ENCODE measurements around the gene ARRB2. TPM values are rescaled to one million over a fixed set of nuclear protein-coding genes. Genes with fewer than 3 reads are reported as not detected.
A peak's percentile ranks its signal among the peaks of the same experiment; 100 is the strongest.

ARRB2 gene
- total and polyA plus RNA-seq, 4 experiments from 2014 or later = 54.5 to 341 (median 198) TPM

DNA sequence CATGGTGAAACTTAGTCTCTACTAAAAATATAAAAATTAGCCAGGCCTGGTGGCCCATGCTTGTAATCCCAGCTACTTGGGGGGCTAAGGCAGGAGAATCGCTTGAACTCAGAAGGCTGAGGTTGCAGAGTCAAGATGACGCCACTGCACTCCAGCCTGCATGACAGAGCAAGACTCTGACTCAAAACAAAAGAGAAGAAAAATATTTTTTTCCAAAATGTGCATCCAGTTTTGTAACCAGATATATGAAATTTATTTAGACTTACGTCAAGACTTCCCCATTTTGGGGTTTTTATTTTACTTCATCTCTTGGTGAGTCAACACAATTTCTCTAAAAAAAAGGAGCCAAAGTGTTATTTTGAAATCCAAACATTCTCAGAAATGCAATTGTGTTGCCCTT is 55.8 kb downstream of the ARRB2 start:
- Mint-ChIP-seq H3K36me3 (no peaks in the 10 kb centered on the region), H3K4me1 (peaks cover 0 to 4% (median 2%) of the 10 kb centered on the region in 4 donors), H3K4me3 (no peak overlapping the region), H3K27ac (no peak overlapping the region), H3K9me3 (no peaks in the 10 kb centered on the region), H3K27me3 (peaks cover 5 to 6% of the 10 kb centered on the region in 2 donors)
- peaks cover under 1% of the 10 kb centered on the region for H3K4me1 ChIP-seq (ENCODE audit: insufficient read depth, low read length)
- H3K4me3 ChIP-seq (ENCODE audit: low read length in 2 of 2) = no peak overlapping the region
- intact Hi-C loops (cut with micrococcal nuclease) = no loop called here
- H3K27ac ChIP-seq (ENCODE audit: low read depth, low read length) = no peak overlapping the region
- ChIA-PET CTCF (ENCODE audit: partially characterized antibody) (no interaction called here), POLR2A (ENCODE audit: partially characterized antibody) (no interaction called here)
- H3K27me3 ChIP-seq (ENCODE audit: insufficient read depth, low read length) = no peaks in the 10 kb centered on the region
- no peaks in the 10 kb centered on the region for H3K9me3 ChIP-seq (ENCODE audit: control insufficient read depth in 1 of 2, low read length in 2 of 2)
- DNase-seq = no peak
- no peaks in the 10 kb centered on the region for H3K36me3 ChIP-seq (ENCODE audit: insufficient read depth, low read length)

DNA sequence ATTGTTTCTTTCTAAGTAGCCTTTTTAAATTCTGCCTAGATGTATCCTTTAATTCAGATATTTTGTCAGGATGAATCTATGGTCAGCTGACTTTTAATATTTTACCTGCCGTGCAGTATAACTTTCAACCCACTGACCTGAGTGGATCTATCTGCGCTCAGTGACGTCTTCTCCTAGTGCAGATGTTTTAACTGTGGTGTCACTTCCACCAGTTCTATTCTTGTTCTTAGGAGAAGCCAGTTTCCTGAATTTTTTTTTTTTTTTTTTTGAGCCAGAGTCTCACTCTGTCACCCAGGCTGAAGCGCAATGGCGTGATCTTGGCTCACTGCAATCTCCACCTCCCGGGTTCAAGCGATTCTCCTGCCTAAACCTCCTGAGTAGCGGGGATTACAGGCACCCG is 56.3 kb downstream of the ARRB2 start:
- intact Hi-C loops (cut with micrococcal nuclease) = no loop called here

DNA sequence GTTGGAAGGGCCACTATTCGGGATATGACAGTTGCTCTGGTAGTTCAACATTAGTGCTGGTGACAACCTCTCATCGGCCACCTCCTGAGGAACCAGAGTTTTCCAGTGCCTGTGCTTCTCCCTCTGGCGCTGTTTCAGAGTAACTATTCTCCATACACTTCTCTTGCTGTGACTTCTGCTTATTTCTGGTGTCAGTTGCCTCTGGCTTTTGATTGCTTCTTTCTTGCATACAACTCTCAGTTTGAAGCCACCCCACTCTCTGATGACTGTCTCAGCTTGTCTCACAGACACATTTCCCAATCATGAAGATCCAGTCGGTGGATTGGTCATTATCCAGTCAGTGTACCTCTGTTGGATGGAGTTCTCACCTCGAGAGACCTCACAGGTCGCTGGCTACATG is 57.9 kb downstream of the ARRB2 start:
- peak overlapping the region in 1 of 7 donors; percentile 28 for H3K27ac Mint-ChIP-seq
- Histone ChIP-seq H3K9me3 (ENCODE audit: control insufficient read depth in 1 of 2, low read length in 2 of 2) (no peaks in the 10 kb centered on the region), H3K4me1 (ENCODE audit: insufficient read depth, low read length) (peaks cover 7% of the 10 kb centered on the region), H3K27me3 (ENCODE audit: insufficient read depth, low read length) (no peaks in the 10 kb centered on the region), H3K4me3 (ENCODE audit: low read length in 2 of 2) (no peak overlapping the region), H3K27ac (ENCODE audit: low read depth, low read length) (no peak overlapping the region), H3K36me3 (ENCODE audit: insufficient read depth, low read length) (no peaks in the 10 kb centered on the region)
- H3K9me3 Mint-ChIP-seq = no peaks in the 10 kb centered on the region
- intact Hi-C loops (cut with micrococcal nuclease) = no loop called here
- peaks cover 7 to 11% (median 8%) of the 10 kb centered on the region in 4 donors for H3K4me1 Mint-ChIP-seq
- H3K36me3 Mint-ChIP-seq = no peaks in the 10 kb centered on the region
- CTCF ChIA-PET (ENCODE audit: partially characterized antibody) = no interaction called here
- peaks cover 2 to 6% of the 10 kb centered on the region in 2 donors for H3K27me3 Mint-ChIP-seq
- no peak for DNase-seq
- no peak overlapping the region for H3K4me3 Mint-ChIP-seq
- POLR2A ChIA-PET (ENCODE audit: partially characterized antibody) = no interaction called here

More for the DNA sequence above, 56.3 kb downstream of the ARRB2 start:
- H3K36me3 Mint-ChIP-seq = no peaks in the 10 kb centered on the region
- H3K27ac Mint-ChIP-seq = no peak overlapping the region
- POLR2A ChIA-PET (ENCODE audit: partially characterized antibody) = no interaction called here
- H3K4me1 Mint-ChIP-seq = peaks cover 4 to 9% (median 6%) of the 10 kb centered on the region in 4 donors
- Histone ChIP-seq H3K4me1 (ENCODE audit: insufficient read depth, low read length) (peaks cover 6% of the 10 kb centered on the region), H3K27ac (ENCODE audit: low read depth, low read length) (no peak overlapping the region), H3K4me3 (ENCODE audit: low read length in 2 of 2) (no peak overlapping the region), H3K9me3 (ENCODE audit: control insufficient read depth in 1 of 2, low read length in 2 of 2) (no peaks in the 10 kb centered on the region), H3K36me3 (ENCODE audit: insufficient read depth, low read length) (no peaks in the 10 kb centered on the region), H3K27me3 (ENCODE audit: insufficient read depth, low read length) (no peaks in the 10 kb centered on the region)
- CTCF ChIA-PET (ENCODE audit: partially characterized antibody) = no interaction called here
- no peaks in the 10 kb centered on the region for H3K9me3 Mint-ChIP-seq
- peaks cover 5 to 6% of the 10 kb centered on the region in 2 donors for H3K27me3 Mint-ChIP-seq
- no peak for DNase-seq
- H3K4me3 Mint-ChIP-seq = no peak overlapping the region

DNA sequence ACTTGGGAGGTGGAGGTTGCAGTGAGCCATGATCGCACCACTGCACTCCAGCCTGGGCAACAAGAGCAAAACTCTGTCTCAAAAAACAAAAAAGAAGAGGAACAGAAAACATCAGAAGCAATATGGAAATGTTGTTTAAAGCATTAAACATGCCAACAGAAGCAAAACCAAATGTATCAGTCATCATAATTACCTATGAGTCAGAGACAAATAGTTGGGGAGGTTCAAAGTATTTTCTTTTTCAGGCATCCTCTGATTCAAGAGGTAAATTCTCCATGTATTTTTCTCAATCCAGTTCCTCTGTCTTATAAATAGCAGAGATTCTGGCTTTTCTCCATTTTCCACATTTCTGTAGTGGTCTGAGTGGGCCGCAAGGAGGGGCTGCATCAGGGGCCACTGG is 59.2 kb downstream of the ARRB2 start:
- H3K27ac Mint-ChIP-seq = no peak overlapping the region
- intact Hi-C loops (cut with micrococcal nuclease) = no loop called here
- peaks cover 7% of the 10 kb centered on the region for H3K4me1 ChIP-seq (ENCODE audit: insufficient read depth, low read length)
- no peak overlapping the region for H3K27ac ChIP-seq (ENCODE audit: low read depth, low read length)
- no peak overlapping the region for H3K4me3 Mint-ChIP-seq
- ChIA-PET CTCF (ENCODE audit: partially characterized antibody) (no interaction called here), POLR2A (ENCODE audit: partially characterized antibody) (no interaction called here)
- no peaks in the 10 kb centered on the region for H3K36me3 Mint-ChIP-seq
- DNase-seq = no peak
- peaks cover 2 to 7% of the 10 kb centered on the region in 2 donors for H3K27me3 Mint-ChIP-seq
- H3K9me3 ChIP-seq (ENCODE audit: control insufficient read depth in 1 of 2, low read length in 2 of 2) = no peaks in the 10 kb centered on the region
- no peaks in the 10 kb centered on the region for H3K9me3 Mint-ChIP-seq
- H3K27me3 ChIP-seq (ENCODE audit: insufficient read depth, low read length) = no peaks in the 10 kb centered on the region
- peaks cover 7 to 15% (median 9%) of the 10 kb centered on the region in 4 donors for H3K4me1 Mint-ChIP-seq
- H3K36me3 ChIP-seq (ENCODE audit: insufficient read depth, low read length) = no peaks in the 10 kb centered on the region
- no peak overlapping the region for H3K4me3 ChIP-seq (ENCODE audit: low read length in 2 of 2)

Other genes with a start within 250 kb of the ARRB2 start
- gene SPNS2, start 211.8 kb upstream of the ARRB2 start, total RNA-seq = under 1 TPM; 0.11 to 0.12 TPM
- gene SPNS2, start 211.8 kb upstream of the ARRB2 start, polyA plus RNA-seq = under 1 TPM; 0.24 to 0.29 TPM
- 10 to 100 TPM; 73.4 to 74.7 TPM for gene MYBBP1A, start 155.2 kb upstream of the ARRB2 start, total RNA-seq
- 10 to 100 TPM; 12.5 to 35.2 TPM for gene MYBBP1A, start 155.2 kb upstream of the ARRB2 start, polyA plus RNA-seq
- gene GGT6, start 150.1 kb upstream of the ARRB2 start, total RNA-seq = not detected
- gene GGT6, start 150.1 kb upstream of the ARRB2 start, polyA plus RNA-seq = not detected
- gene SMTNL2, start 126.1 kb upstream of the ARRB2 start, total RNA-seq = not detected
- not detected for gene SMTNL2, start 126.1 kb upstream of the ARRB2 start, polyA plus RNA-seq
- gene ALOX15, start 69.0 kb upstream of the ARRB2 start, total RNA-seq = under 1 TPM in 1 of 2 experiments, not detected in 1; 0.49 TPM
- gene ALOX15, start 69.0 kb upstream of the ARRB2 start, polyA plus RNA-seq = not detected
- gene PELP1, start 6.5 kb upstream of the ARRB2 start, total RNA-seq = 10 to 100 TPM; 78.0 to 81.8 TPM
- gene PELP1, start 6.5 kb upstream of the ARRB2 start, polyA plus RNA-seq = 10 to 100 TPM in 1 of 2 donors, 1 to 10 TPM in 1; 6.0 to 11.1 TPM
- 10 to 100 TPM; 31.7 to 35.4 TPM for gene MED11, start 20.8 kb downstream of the ARRB2 start, total RNA-seq
- 10 to 100 TPM; 37.5 to 54.0 TPM for gene MED11, start 20.8 kb downstream of the ARRB2 start, polyA plus RNA-seq
- gene ZMYND15, start 29.2 kb downstream of the ARRB2 start, total RNA-seq = under 1 TPM; 0.41 to 0.44 TPM
- under 1 TPM in 1 of 2 donors, not detected in 1; 0.15 TPM for gene ZMYND15, start 29.2 kb downstream of the ARRB2 start, polyA plus RNA-seq
- gene CXCL16, start 29.3 kb downstream of the ARRB2 start, total RNA-seq = 1 to 10 TPM; 3.2 to 3.4 TPM
- 1 to 10 TPM; 1.8 to 3.8 TPM for gene CXCL16, start 29.3 kb downstream of the ARRB2 start, polyA plus RNA-seq
- not detected for gene TM4SF5, start 61.3 kb downstream of the ARRB2 start, total RNA-seq
- not detected for gene TM4SF5, start 61.3 kb downstream of the ARRB2 start, polyA plus RNA-seq
- gene VMO1, start 75.7 kb downstream of the ARRB2 start, total RNA-seq = under 1 TPM in 1 of 2 experiments, not detected in 1; 0.50 TPM
- not detected for gene VMO1, start 75.7 kb downstream of the ARRB2 start, polyA plus RNA-seq
- not detected for gene GLTPD2, start 78.3 kb downstream of the ARRB2 start, total RNA-seq
- gene GLTPD2, start 78.3 kb downstream of the ARRB2 start, polyA plus RNA-seq = not detected
- 10 to 100 TPM; 44.4 to 46.4 TPM for gene PSMB6, start 85.5 kb downstream of the ARRB2 start, total RNA-seq
- gene PSMB6, start 85.5 kb downstream of the ARRB2 start, polyA plus RNA-seq = 100 to 1,000 TPM; 235 to 462 TPM
- 10 to 100 TPM; 30.8 to 37.5 TPM for gene PLD2, start 96.5 kb downstream of the ARRB2 start, total RNA-seq
- gene PLD2, start 96.5 kb downstream of the ARRB2 start, polyA plus RNA-seq = 1 to 10 TPM; 1.9 to 5.0 TPM
- 100 to 1,000 TPM; 134 to 139 TPM for gene MINK1, start 122.7 kb downstream of the ARRB2 start, total RNA-seq
- 10 to 100 TPM in 1 of 2 donors, 1 to 10 TPM in 1; 4.3 to 43.6 TPM for gene MINK1, start 122.7 kb downstream of the ARRB2 start, polyA plus RNA-seq
- gene C17orf107, start 188.9 kb downstream of the ARRB2 start, total RNA-seq = 1 to 10 TPM; 4.3 to 5.0 TPM
- under 1 TPM; 0.50 to 0.68 TPM for gene C17orf107, start 188.9 kb downstream of the ARRB2 start, polyA plus RNA-seq
- 1 to 10 TPM in 1 of 2 experiments, under 1 TPM in 1; 0.64 to 1.3 TPM for gene CHRNE, start 192.5 kb downstream of the ARRB2 start, total RNA-seq
- under 1 TPM; 0.08 to 0.21 TPM for gene CHRNE, start 192.5 kb downstream of the ARRB2 start, polyA plus RNA-seq
- not detected for gene GP1BA, start 221.6 kb downstream of the ARRB2 start, total RNA-seq
- not detected for gene GP1BA, start 221.6 kb downstream of the ARRB2 start, polyA plus RNA-seq
- 10 to 100 TPM; 43.5 to 49.5 TPM for gene SLC25A11, start 229.4 kb downstream of the ARRB2 start, total RNA-seq
- gene SLC25A11, start 229.4 kb downstream of the ARRB2 start, polyA plus RNA-seq = 100 to 1,000 TPM in 1 of 2 donors, 10 to 100 TPM in 1; 55.1 to 101 TPM
- 100 to 1,000 TPM; 154 to 172 TPM for gene RNF167, start 229.6 kb downstream of the ARRB2 start, total RNA-seq
- gene RNF167, start 229.6 kb downstream of the ARRB2 start, polyA plus RNA-seq = 10 to 100 TPM; 52.4 to 61.5 TPM
- 100 to 1,000 TPM; 560 to 585 TPM for gene PFN1, start 237.9 kb downstream of the ARRB2 start, total RNA-seq
- 1,000 to 10,000 TPM; 2,226 to 2,605 TPM for gene PFN1, start 237.9 kb downstream of the ARRB2 start, polyA plus RNA-seq
- 10 to 100 TPM; 16.2 to 21.8 TPM for gene ENO3, start 240.5 kb downstream of the ARRB2 start, total RNA-seq
- 1 to 10 TPM; 1.5 to 2.4 TPM for gene ENO3, start 240.5 kb downstream of the ARRB2 start, polyA plus RNA-seq